CD4-positive, alpha-beta T cell treated with Interleukin-6 for 4 hours (primary cell): ENCODE data around the gene SHLD2.
"Not testable (repeated sequence)": the region's sequence is repeated elsewhere in the genome, so short reads cannot be mapped to it uniquely, and the experiment has no call there.

ENCODE experiments used
- DNase-seq: peaks from one replicate; pipeline ENCODE4 v3.0.0-alpha.2; 2020; ENCODE audit warnings: mixed read lengths

Gene SHLD2

DNA sequence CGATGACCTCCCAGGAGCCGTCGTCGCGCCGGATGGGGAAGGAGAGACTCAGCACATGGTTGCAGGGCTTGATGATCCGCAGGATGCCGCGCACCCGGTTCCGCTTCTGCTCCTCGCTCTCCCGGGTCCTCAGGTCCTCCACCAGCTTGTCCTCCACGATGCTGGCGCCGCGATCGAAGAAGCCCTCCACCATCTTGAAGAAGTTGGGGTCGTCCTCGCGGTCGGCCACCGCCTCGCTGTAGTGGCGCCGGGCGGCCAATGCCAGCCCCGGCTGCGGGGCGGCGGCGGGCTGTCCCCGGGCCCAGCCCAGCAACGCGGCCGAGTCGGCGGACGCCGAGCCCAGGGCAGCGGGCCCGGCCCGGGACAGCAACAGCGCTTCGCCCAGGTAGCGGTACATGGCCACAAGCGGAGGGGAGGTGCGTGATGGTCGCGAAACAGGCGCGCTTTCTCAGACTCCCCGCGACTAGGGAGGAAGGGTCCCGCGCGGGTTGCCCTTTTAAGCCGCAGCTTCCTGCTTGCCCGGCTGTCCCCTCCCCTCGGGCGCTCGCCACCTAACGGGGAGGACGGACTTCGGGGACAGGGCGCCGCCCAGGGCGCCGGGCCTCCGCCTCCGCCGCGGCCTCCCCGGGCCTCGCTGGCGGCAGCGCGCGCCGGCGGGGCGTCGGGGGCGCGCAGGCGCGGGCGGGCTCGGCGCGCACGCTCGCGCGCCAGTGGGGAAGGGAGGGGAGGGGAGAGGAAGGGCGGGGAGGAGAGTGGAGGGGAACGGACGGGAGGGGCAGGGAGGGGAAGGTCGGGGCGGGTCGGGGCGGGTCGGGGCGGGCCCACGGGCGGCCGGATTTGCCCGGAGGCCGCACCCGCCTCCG is at the start of gene SHLD2, which contains the start of gene GLUD1:
Gene SHLD2 (plus strand): TSS at position 834 of the 863 bp plus-strand sequence. CDS start 56,149 bp downstream, outside the sequence.
Gene GLUD1 (minus strand): TSS at position 471 of the 863 bp plus-strand sequence. CDS start 74 bp downstream, at position 397.
- DNase-seq, result peak; percentile 89

- no peak for DNase-seq
Observed at GRCh38 chr10:87045434-87045938, 49.5 kb upstream of the SHLD2 start.

- DNase-seq, result no peak
Observed at GRCh38 chr10:87053111-87053510, 41.9 kb upstream of the SHLD2 start.

- DNase-seq, result no peak
Observed at GRCh38 chr10:87053577-87054181, 41.3 kb upstream of the SHLD2 start.

DNA sequence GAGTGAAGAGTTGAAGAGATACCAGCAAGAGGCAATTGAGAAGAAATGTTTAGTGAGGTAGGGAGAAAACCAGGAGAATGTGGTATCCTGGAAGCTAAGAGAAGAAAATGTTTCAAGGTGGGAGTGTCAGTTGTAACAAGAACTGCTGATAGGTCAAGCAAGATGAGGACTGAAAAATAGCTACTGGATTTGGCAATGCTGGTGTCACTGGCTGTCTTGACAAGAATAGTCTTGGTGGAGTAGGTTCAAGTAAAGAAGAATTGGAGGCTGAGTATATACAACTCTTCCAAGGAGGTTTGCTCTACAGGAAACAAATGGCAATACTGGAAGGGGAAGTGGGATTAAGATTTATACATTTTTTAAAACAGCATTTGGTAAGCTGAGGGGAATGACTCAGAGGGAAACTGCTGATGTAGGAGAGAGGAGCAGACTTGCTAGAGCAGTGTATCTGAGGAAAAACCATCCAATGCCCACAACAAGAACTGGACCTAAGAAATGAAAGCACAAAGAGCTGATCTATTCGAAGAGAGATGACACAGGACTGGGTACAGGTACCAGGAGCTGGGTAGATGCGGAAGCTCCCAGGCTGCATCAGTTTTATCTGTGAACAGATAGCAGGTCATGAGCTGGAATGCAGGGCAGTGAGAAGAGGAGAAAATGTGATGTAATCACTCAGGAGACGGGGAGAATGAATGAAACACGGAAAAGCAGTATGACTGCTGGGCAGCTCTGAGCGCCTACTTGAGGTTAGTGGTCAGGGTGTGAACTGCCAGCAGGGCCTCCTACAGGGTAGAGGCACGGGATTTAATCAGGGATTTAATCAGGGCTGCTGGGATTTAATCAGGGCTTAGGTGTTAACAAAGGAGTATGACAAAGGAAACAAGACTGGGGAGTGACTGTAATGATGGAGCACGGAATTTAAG is 40.4 kb upstream of the SHLD2 start:
- DNase-seq, result no peak

DNA sequence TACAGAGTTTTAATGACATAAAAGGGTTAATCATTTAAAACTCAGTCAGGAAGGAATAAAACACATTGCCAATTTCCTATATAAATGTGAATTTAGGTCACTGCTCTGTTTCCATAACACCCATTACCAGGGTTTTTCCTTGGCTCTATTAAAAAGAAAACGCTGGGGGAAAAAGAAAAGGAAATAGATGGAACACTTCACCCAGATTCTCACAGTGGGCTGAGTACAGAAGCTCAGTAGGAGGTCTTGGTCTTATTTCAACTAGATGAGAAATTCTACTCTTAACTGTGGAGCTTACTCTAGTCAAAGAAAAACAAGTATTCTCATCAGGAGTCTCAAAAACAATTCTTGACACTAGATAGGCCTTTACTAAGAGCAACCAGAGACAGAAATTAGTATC is 36.8 kb upstream of the SHLD2 start:
- no peak for DNase-seq

DNA sequence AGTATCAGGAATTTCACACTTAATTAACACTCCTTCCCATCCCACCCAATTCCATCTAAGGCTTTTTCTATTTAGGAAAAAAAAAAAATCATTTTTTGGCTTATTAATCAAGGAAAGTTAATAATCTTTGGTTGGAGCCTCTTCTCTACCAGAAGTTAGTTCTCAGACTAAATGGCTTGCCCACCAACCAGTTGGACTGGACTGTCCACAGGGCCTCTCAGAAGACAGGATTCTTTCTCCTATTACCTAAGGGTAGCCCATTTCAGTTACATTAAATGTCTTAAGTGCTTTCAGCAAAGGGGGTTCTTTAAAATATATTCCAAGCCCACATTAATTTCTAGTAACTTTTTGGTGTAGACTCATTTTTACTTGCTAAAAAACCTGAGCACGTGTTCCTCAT is 35.6 kb upstream of the SHLD2 start:
- DNase-seq, result no peak

DNA sequence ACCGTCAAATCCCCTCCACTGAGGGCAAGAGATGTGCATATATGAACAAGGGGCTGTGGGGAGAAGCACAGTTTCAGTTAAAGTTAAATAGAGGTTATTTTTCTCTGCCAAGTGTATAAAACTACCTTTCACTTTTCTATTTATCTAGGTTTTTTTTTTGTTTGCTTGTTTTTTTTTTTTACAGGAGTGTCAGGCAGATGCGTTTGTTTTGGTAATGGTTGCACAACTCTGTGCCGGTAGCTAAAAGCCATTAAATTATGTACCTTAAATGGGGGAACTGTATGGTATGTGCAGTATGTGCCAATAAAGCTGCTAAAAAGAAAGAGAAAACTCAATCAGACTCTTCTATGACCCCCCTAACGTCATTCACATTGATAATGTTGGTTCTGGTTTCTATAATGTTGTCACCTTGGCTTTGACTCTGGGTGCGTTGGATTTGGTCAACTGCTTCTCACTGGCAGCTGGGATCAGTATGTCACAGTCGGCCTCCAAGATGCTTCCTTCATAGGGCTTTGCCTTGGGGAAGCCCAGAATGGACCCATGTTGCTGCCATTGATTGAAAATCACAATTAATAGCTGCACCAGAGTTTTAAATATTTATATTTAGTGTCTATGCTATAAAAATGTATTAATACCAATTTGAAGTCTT is 34.6 kb upstream of the SHLD2 start:
- no peak for DNase-seq

DNA sequence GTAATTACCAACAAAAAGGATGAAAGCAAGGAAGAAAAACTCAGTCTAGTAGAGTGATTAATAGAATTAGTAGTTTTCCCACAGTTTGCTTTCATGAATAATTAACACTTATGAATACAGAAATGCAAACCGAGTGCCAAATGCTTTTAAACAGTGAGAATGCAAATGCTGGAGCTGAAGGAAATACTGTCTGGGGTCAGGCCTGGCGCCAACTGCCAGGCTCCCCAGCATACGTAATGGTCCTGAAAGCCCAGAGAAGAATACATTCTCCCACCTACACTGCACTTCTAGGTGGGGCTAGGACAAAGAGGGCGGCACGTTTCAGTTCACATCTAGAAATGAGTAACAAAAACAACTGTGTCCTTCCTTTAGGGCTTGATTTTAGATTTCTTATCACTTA is 30.4 kb upstream of the SHLD2 start:
- DNase-seq, result no peak

DNA sequence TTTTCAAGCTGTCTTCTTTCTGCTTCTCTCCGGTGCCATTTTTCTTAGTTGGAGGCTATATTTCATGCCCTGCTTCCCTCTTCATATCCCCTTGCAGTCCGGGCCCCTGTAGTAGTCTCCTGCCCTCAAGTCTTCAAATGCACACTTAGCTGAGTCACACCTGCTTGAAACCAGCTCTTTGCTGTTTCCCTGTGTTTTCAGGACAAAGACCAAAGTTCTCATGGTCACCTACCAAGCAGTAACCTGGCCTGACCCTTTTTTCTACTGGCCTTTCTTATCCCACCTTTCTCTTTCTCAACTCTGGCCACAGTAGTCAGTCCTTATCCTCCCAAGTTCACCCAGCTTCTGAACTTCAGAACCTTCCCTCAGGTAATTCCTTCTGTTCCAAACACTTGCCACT is 28.8 kb upstream of the SHLD2 start:
- no peak for DNase-seq

DNA sequence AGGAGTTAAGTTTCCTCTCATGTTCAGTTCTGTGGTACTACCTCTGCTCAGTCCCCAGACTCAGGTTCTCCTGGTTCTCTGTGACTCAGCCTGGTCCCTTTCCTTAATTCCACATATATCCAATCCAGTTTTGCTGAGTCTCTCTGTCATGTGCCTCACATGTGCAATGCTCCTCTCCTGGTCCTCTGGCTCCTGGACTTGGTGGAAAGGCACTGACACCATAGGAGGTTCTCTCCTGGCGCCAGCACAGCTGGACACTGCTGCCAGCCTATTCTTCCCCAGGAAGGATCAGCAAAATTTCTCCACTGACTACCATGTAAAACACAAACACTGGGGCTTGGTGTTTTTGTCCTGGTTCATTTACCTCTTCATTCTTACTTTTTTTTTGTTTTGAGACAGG is 28.1 kb upstream of the SHLD2 start:
- no peak for DNase-seq

- DNase-seq, result no peak
Observed at GRCh38 chr10:87068281-87068680, 26.7 kb upstream of the SHLD2 start.

- no peak for DNase-seq
Observed at GRCh38 chr10:87072449-87072848, 22.6 kb upstream of the SHLD2 start.

GRCh38 chr10:87076421-87076820 is 18.6 kb upstream of the SHLD2 start:
- not testable (repeated sequence) for DNase-seq

DNA sequence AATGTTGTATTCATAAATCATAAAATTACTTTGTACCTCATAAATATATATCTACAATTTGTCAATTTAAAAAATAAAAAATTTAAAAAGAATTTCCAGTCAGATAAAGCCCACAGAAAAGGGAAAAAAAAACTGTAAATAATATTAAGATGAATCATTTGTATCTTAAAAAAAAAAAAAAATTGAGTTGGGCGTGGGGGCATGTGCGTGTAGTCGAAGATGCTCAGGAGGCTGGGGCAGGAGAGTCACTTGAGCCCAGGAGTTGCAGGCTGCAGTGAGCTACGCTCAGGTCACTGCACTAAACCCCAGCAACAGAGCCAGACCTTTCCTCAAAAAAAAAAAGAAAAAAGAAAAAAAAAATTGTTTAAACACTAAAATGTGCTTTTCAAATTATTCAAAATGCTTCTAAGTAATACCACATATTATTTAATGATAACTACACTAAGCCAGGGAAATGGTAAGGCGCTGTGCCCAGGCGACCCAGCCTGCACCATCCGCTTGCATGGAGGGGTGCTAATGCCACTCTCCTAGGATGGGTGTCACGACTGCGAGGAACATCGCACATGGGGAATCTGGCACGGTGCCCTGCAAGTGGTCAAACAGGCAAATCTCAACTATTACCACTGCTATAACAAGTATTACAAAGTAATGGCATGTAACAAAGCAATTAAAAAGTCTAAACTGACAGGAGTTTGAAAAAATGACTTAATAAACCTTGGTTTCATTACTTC is 15.7 kb upstream of the SHLD2 start:
- DNase-seq, result no peak

GRCh38 chr10:87080621-87081020 is 14.4 kb upstream of the SHLD2 start:
- not testable (repeated sequence) for DNase-seq

DNA sequence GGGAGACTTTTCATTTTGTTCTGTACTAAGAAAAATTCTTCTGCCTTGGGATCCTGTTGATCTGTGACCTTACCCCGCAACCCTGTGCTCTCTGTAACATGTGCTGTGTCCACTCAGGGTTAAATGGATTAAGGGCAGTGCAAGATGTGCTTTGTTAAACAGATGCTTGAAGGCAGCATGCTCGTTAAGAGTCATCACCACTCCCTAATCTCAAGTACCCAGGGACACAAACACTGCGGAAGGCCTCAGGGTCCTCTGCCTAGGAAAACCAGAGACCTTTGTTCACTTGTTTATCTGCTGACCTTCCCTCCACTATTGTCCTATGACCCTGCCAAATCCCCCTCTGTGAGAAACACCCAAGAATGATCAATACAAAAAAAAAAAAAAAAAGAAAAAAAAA is 13.4 kb upstream of the SHLD2 start:
- DNase-seq, result not testable (repeated sequence)

- DNase-seq, result not testable (repeated sequence)
Observed at GRCh38 chr10:87082219-87082618, 12.8 kb upstream of the SHLD2 start.

- peak; percentile 13 for DNase-seq
Observed at GRCh38 chr10:87083576-87084290, 11.3 kb upstream of the SHLD2 start.

DNA sequence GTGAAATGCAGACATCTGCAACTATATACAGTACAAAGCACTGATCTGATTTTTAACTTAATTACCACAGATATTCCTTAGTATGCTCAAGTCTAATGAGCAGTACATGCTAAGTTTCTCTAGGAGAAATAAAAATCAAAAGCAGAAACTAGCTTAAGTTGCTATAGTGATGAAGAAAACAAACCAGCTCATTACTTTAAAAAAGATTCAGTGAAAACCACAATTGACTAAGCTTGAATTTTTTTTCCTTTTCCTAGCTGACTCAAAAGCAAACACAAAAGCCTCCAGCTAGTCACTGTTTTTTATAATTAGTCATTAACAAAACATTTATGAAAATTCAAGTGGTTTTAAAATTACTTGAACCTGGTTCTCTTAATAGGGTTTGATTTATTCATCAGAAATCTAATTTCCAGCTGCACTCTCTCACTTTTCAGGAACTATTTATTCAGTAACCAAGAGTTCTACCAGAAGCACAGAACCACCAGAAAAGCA is 10.7 kb upstream of the SHLD2 start:
- not testable (repeated sequence) for DNase-seq

DNA sequence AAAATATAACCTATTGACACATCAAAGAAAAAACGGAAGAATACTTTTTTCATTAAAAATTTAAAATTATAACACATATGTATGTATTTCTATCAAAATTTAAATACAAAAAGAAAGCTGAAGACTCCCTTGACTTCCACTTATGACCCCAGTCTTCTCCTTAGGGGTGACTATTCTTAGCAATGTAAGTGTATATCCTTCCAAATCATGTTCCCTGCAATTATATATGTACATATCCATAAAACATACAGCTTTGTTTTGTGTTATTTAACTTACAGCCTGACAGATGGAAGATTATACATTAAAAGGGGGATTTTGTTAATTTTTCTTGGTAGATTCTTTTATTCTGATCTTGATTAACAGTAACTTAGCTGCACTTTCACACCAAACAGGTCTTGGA is 9.5 kb upstream of the SHLD2 start:
- no peak for DNase-seq
